Hindlimb muscle (tissue), 1 donor: ENCODE results near the gene ZNF536. TPM values are rescaled to one million over a fixed set of nuclear protein-coding genes. Genes with fewer than 3 reads are reported as not detected.

Experiments used
- DNase-seq: peaks from one replicate; pipeline ENCODE4 v3.0.0-alpha.2; 2013
- polyA plus RNA-seq: library from polyadenylated mRNA; unstranded; fragments of 120-200 nt; gene quantifications from one replicate; pipeline ENCODE4 v1.2.1, GENCODE V29; 2013; ENCODE audit not compliant: insufficient read length

Gene ZNF536
- polyA plus RNA-seq, 1 donor, result 2.0 TPM

- DNase-seq, result no peak
These were observed 167.1 kb downstream of the ZNF536 start for GRCh38 chr19:30539315-30539714.

- DNase-seq, result no peak
These were observed 167.8 kb downstream of the ZNF536 start for GRCh38 chr19:30539981-30540380.

GRCh38 chr19:30540761-30541160 is 168.6 kb downstream of the ZNF536 start:
- no peak for DNase-seq

GRCh38 chr19:30541575-30541974 is 169.4 kb downstream of the ZNF536 start:
- DNase-seq, result no peak

- DNase-seq, result no peak
These were observed 171.2 kb downstream of the ZNF536 start for GRCh38 chr19:30543243-30543945.

- DNase-seq, result no peak
These were observed 173.6 kb downstream of the ZNF536 start for GRCh38 chr19:30545752-30546151.

GRCh38 chr19:30546332-30546731 is 174.1 kb downstream of the ZNF536 start:
- DNase-seq, result no peak

- DNase-seq, result no peak
These were observed 175.1 kb downstream of the ZNF536 start for GRCh38 chr19:30547246-30547645.

GRCh38 chr19:30549151-30549550 is 177.0 kb downstream of the ZNF536 start:
- DNase-seq, result no peak

GRCh38 chr19:30551271-30551670 is 179.1 kb downstream of the ZNF536 start:
- no peak for DNase-seq

- DNase-seq, result no peak
These were observed 180.4 kb downstream of the ZNF536 start for GRCh38 chr19:30552593-30552992.

GRCh38 chr19:30555075-30555790 is 183.0 kb downstream of the ZNF536 start:
- DNase-seq, result no peak

GRCh38 chr19:30555791-30556110 is 183.6 kb downstream of the ZNF536 start:
- no peak for DNase-seq

- DNase-seq, result no peak
These were observed 184.1 kb downstream of the ZNF536 start for GRCh38 chr19:30556230-30556711.

- no peak for DNase-seq
These were observed 185.0 kb downstream of the ZNF536 start for GRCh38 chr19:30557212-30557611.

- DNase-seq, result no peak
These were observed 185.9 kb downstream of the ZNF536 start for GRCh38 chr19:30557927-30558557.

- no peak for DNase-seq
These were observed 186.6 kb downstream of the ZNF536 start for GRCh38 chr19:30558793-30559192.

GRCh38 chr19:30559446-30559845 is 187.3 kb downstream of the ZNF536 start:
- no peak for DNase-seq

- no peak for DNase-seq
These were observed 190.8 kb downstream of the ZNF536 start for GRCh38 chr19:30562981-30563380.

- no peak for DNase-seq
These were observed 191.5 kb downstream of the ZNF536 start for GRCh38 chr19:30563691-30564090.

- no peak for DNase-seq
These were observed 192.4 kb downstream of the ZNF536 start for GRCh38 chr19:30564551-30565011.

- no peak for DNase-seq
These were observed 193.5 kb downstream of the ZNF536 start for GRCh38 chr19:30565636-30566035.

- no peak for DNase-seq
These were observed 194.7 kb downstream of the ZNF536 start for GRCh38 chr19:30566681-30567420.
